HEK293 (cell line): ENCODE results near the gene MYLK3.

ENCODE experiments used
- CTCF ChIA-PET: fragments of 350-600 bp; formaldehyde crosslinking; extraction: SDS; loops from one replicate; lab custom pipeline; 2021; ENCODE audit warnings: antibody characterized with exemption; lab: Yijun Ruan, JAX
- POLR2A ChIA-PET: fragments of 300-600 bp; formaldehyde crosslinking; extraction: SDS; loops from one replicate; lab custom pipeline; 2020; ENCODE audit warnings: antibody characterized with exemption, inconsistent platforms; lab: Yijun Ruan, JAX
- H3K27ac ChIP-seq: fragments of 200-500 bp; sonication (Bioruptor generic); 2 replicates; pipeline ENCODE4 v1.5.1; 2014; ENCODE audit warnings: low read depth, low read length, control low read depth, inconsistent platforms; ENCODE audit errors: extremely low read depth
- H3K36me3 ChIP-seq, 2 experiments: fragments of 200-500 bp in 1 of 2; sonication (Bioruptor generic) in 1 of 2; 1 replicate in 1 of 2; 2 replicates in 1 of 2; pipeline ENCODE4 v1.5.1; 2014 to 2017; ENCODE audit warnings: inconsistent platforms in 2 of 2, low read length in 2 of 2; ENCODE audit not compliant: control insufficient read depth in 2 of 2, insufficient read depth in 1 of 2
- H3K4me1 ChIP-seq: fragments of 200-500 bp; sonication (Bioruptor generic); 2 replicates; pipeline ENCODE4 v1.5.1; 2014; ENCODE audit warnings: mild to moderate bottlenecking, low read length, inconsistent platforms; ENCODE audit not compliant: control insufficient read depth, insufficient read depth
- H3K4me3 ChIP-seq: 2 replicates; pipeline ENCODE4 v1.5.1; 2011; ENCODE audit warnings: low read depth, mild to moderate bottlenecking, control low read depth, low read length, moderate library complexity
- H3K9me3 ChIP-seq: fragments of 200-500 bp; sonication (Bioruptor generic); 2 replicates; pipeline ENCODE4 v1.5.1; 2014; ENCODE audit warnings: low read depth, low read length, inconsistent platforms; ENCODE audit not compliant: control insufficient read depth, insufficient read depth
- ATF2 ChIP-seq: fragments of 450-650 bp; formaldehyde crosslinking; IDR thresholded peaks from 2 replicates; pipeline ENCODE4 v1.5.1; 2016; ENCODE audit warnings: missing biosample characterization, missing genetic modification characterization, low read depth
- EGR2 ChIP-seq: fragments of 450-650 bp; formaldehyde crosslinking; IDR thresholded peaks from 2 replicates; pipeline ENCODE4 v1.5.1; 2016; ENCODE audit warnings: low read depth, missing biosample characterization, missing genetic modification characterization
- FEZF1 ChIP-seq: fragments of 450-650 bp; formaldehyde crosslinking; IDR thresholded peaks from 2 replicates; pipeline ENCODE4 v1.5.1; 2016; ENCODE audit warnings: missing biosample characterization, missing genetic modification characterization
- HOXD13 ChIP-seq: sonication (generic); formaldehyde crosslinking; IDR thresholded peaks from 2 replicates; pipeline ENCODE4 v1.8.0; 2022; ENCODE audit warnings: missing genetic modification reagents, borderline replicate concordance
- KLF1 ChIP-seq: fragments of 450-650 bp; formaldehyde crosslinking; IDR thresholded peaks from 2 replicates; pipeline ENCODE4 v1.5.1; 2016; ENCODE audit warnings: missing biosample characterization, missing genetic modification characterization
- OSR2 ChIP-seq: fragments of 450-650 bp; formaldehyde crosslinking; IDR thresholded peaks from 2 replicates; pipeline ENCODE4 v1.5.1; 2016; ENCODE audit warnings: missing biosample characterization, missing genetic modification characterization
- SP3 ChIP-seq: fragments of 450-650 bp; formaldehyde crosslinking; IDR thresholded peaks from 2 replicates; pipeline ENCODE4 v1.5.1; 2016; ENCODE audit warnings: missing biosample characterization, missing genetic modification characterization
- SP7 ChIP-seq: fragments of 450-650 bp; formaldehyde crosslinking; IDR thresholded peaks from 2 replicates; pipeline ENCODE4 v1.5.1; 2016; ENCODE audit warnings: missing biosample characterization, missing genetic modification characterization
- YY1 ChIP-seq: fragments of 450-650 bp; formaldehyde crosslinking; IDR thresholded peaks from 2 replicates; pipeline ENCODE4 v1.5.1; 2018; ENCODE audit warnings: missing biosample characterization, missing genetic modification characterization
- ZEB2 ChIP-seq: fragments of 450-650 bp; formaldehyde crosslinking; IDR thresholded peaks from 2 replicates; pipeline ENCODE4 v1.5.1; 2016; ENCODE audit warnings: missing biosample characterization, missing genetic modification characterization
- ZFP37 ChIP-seq: fragments of 450-650 bp; formaldehyde crosslinking; IDR thresholded peaks from 2 replicates; pipeline ENCODE4 v1.5.1; 2016; ENCODE audit warnings: missing biosample characterization, missing genetic modification characterization
- ZNF2 ChIP-seq: fragments of 450-650 bp; formaldehyde crosslinking; IDR thresholded peaks from 2 replicates; pipeline ENCODE4 v1.5.1; 2016; ENCODE audit warnings: missing biosample characterization, missing genetic modification characterization
- ZNF202 ChIP-seq: fragments of 450-650 bp; formaldehyde crosslinking; IDR thresholded peaks from 2 replicates; pipeline ENCODE4 v1.5.1; 2016; ENCODE audit warnings: missing biosample characterization, missing genetic modification characterization, borderline replicate concordance
- ZNF280D ChIP-seq: fragments of 450-650 bp; formaldehyde crosslinking; IDR thresholded peaks from 2 replicates; pipeline ENCODE4 v1.5.1; 2016; ENCODE audit warnings: missing biosample characterization, missing genetic modification characterization
- ZNF292 ChIP-seq: fragments of 450-650 bp; formaldehyde crosslinking; IDR thresholded peaks from 2 replicates; pipeline ENCODE4 v1.5.1; 2016; ENCODE audit warnings: low read depth, missing biosample characterization, missing genetic modification characterization, borderline replicate concordance
- ZNF324 ChIP-seq: fragments of 450-650 bp; formaldehyde crosslinking; IDR thresholded peaks from 2 replicates; pipeline ENCODE4 v1.5.1; 2016; ENCODE audit warnings: missing biosample characterization, missing genetic modification characterization
- ZNF341 ChIP-seq: fragments of 450-650 bp; formaldehyde crosslinking; IDR thresholded peaks from 2 replicates; pipeline ENCODE4; 2016; ENCODE audit warnings: low read depth, missing biosample characterization, missing genetic modification characterization
- ZNF362 ChIP-seq: fragments of 450-650 bp; formaldehyde crosslinking; IDR thresholded peaks from 2 replicates; pipeline ENCODE4 v1.5.1; 2016; ENCODE audit warnings: missing biosample characterization, missing genetic modification characterization
- ZNF48 ChIP-seq: fragments of 450-650 bp; formaldehyde crosslinking; IDR thresholded peaks from 2 replicates; pipeline ENCODE4 v1.5.1; 2016; ENCODE audit warnings: missing biosample characterization, missing genetic modification characterization
- ZNF561 ChIP-seq: fragments of 450-650 bp; IDR thresholded peaks from 2 replicates; pipeline ENCODE4 v1.5.1; 2018; ENCODE audit warnings: missing biosample characterization, missing genetic modification characterization, borderline replicate concordance
- ZNF571 ChIP-seq: fragments of 450-650 bp; formaldehyde crosslinking; IDR thresholded peaks from 2 replicates; pipeline ENCODE4 v1.5.0; 2017; ENCODE audit warnings: missing biosample characterization, missing genetic modification characterization
- ZNF660 ChIP-seq: fragments of 450-650 bp; IDR thresholded peaks from 2 replicates; pipeline ENCODE4 v1.5.1; 2018; ENCODE audit warnings: missing biosample characterization, mild to moderate bottlenecking, missing genetic modification characterization
- ZNF677 ChIP-seq: fragments of 450-650 bp; IDR thresholded peaks from 2 replicates; pipeline ENCODE4 v1.5.0; 2018; ENCODE audit warnings: missing biosample characterization, mild to moderate bottlenecking, missing genetic modification characterization, moderate library complexity
- ZNF830 ChIP-seq: fragments of 450-650 bp; IDR thresholded peaks from 2 replicates; pipeline ENCODE4 v1.5.0; 2018; ENCODE audit warnings: missing biosample characterization, missing genetic modification characterization, low read depth, mild to moderate bottlenecking, moderate library complexity
- ZNF843 ChIP-seq: fragments of 450-650 bp; formaldehyde crosslinking; IDR thresholded peaks from 2 replicates; pipeline ENCODE4 v1.5.1; 2016; ENCODE audit warnings: missing biosample characterization, missing genetic modification characterization
- ZSCAN23 ChIP-seq: fragments of 450-650 bp; formaldehyde crosslinking; IDR thresholded peaks from 2 replicates; pipeline ENCODE4 v1.5.1; 2016; ENCODE audit warnings: missing biosample characterization, missing genetic modification characterization
- ZSCAN4 ChIP-seq: fragments of 450-650 bp; formaldehyde crosslinking; IDR thresholded peaks from 2 replicates; pipeline ENCODE4 v1.5.1; 2017; ENCODE audit warnings: missing biosample characterization, missing genetic modification characterization

MYLK3 gene

GRCh38 chr16:46739934-46740333, 8.2 kb downstream of the MYLK3 start:
- CTCF ChIA-PET: interaction anchor here (0.7 kb wide), 1 partner anchor 806 kb away, joined by 3 read pairs; no protein-coding TSS in a partner anchor

GRCh38 chr16:46737621-46738214, 10.4 kb downstream of the MYLK3 start:
- Histone ChIP-seq H3K9me3 (no peaks in the 10 kb centered on the region), H3K36me3 (no peaks in the 10 kb centered on the region)
- POLR2A ChIA-PET: no interaction called here
- TF ChIP-seq ZSCAN4 (tag by site-specific recombination) (no peak), ZNF48 (no peak)
- TF ChIP-seq, all 188 proteins: peak for 0
- Histone ChIP-seq H3K4me3 (no peak overlapping the region), H3K4me1 (no peaks in the 10 kb centered on the region), H3K27ac (no peak overlapping the region)
- CTCF ChIA-PET: no interaction called here

More at GRCh38 chr16:46739934-46740333, 8.2 kb downstream of the MYLK3 start:
- Histone ChIP-seq H3K4me1 (no peaks in the 10 kb centered on the region), H3K4me3 (no peak overlapping the region), H3K27ac (no peak overlapping the region), H3K9me3 (no peaks in the 10 kb centered on the region), H3K36me3 (no peaks in the 10 kb centered on the region)
- POLR2A ChIA-PET: no interaction called here
- TF ChIP-seq ZNF561 (tag by site-specific recombination): no peak
- TF ChIP-seq SP7 (tag by site-specific recombination): peak; percentile 99
- no peak for TF ChIP-seq YY1 (tag by site-specific recombination)
- no peak for TF ChIP-seq ZNF571 (tag by site-specific recombination)
- TF ChIP-seq KLF1 (tag by site-specific recombination): 0 out of 2 replicates have a peak, but pooled peaks have one; percentile 23
- 0 out of 2 replicates have a peak, but pooled peaks have one; percentile 33 for TF ChIP-seq ZNF843
- 0 out of 2 replicates have a peak, but pooled peaks have one; percentile 42 for TF ChIP-seq ZEB2 (tag by site-specific recombination)
- 0 out of 2 replicates have a peak, but pooled peaks have one; percentile 32 for TF ChIP-seq OSR2 (tag by site-specific recombination)
- no peak for TF ChIP-seq ZNF280D (tag by site-specific recombination)
- TF ChIP-seq FEZF1 (tag by site-specific recombination): peak; percentile 25; the same call in 1 of the 2 replicates
- TF ChIP-seq ZNF341 (tag by site-specific recombination): peak; percentile 48
- no peak for TF ChIP-seq ZNF202 (tag by site-specific recombination)

- ChIA-PET CTCF (no interaction called here), POLR2A (no interaction called here)
- no peak overlapping the region for H3K27ac ChIP-seq
- H3K4me1 ChIP-seq: no peaks in the 10 kb centered on the region
- no peaks in the 10 kb centered on the region for H3K36me3 ChIP-seq
- H3K4me3 ChIP-seq: no peak overlapping the region
- H3K9me3 ChIP-seq: no peaks in the 10 kb centered on the region
- TF ChIP-seq ZNF830 (tag by site-specific recombination) (no peak), ZFP37 (tag by site-specific recombination) (no peak), ZNF324 (no peak), ZNF362 (tag by site-specific recombination) (no peak), ZNF2 (no peak), ZSCAN23 (no peak), SP3 (no peak), ATF2 (no peak), ZNF677 (tag by site-specific recombination) (no peak), ZNF292 (no peak), ZNF660 (tag by site-specific recombination) (no peak), KLF1 (tag by site-specific recombination) (no peak), EGR2 (tag by site-specific recombination) (no peak), HOXD13 (CRISPR knock-in tag) (no peak)
Measured at GRCh38 chr16:46736695-46737094, 11.4 kb downstream of the MYLK3 start.
